Cardiac fibroblast (primary cell): ENCODE results near the gene FRMD4A.
A peak's percentile ranks its signal among the peaks of the same experiment; 100 is the strongest.
"Not testable (repeated sequence)": the region's sequence is repeated elsewhere in the genome, so short reads cannot be mapped to it uniquely, and the experiment has no call there.

Experiments
- DNase-seq, 2 donors: peaks; one replicate each; pipeline versions ENCODE4 v3.0.0 to v3.0.0-alpha.2; 2010; ENCODE audit warnings: low read depth in 2 of 2
- H3K4me3 ChIP-seq, 2 donors: replicated peaks in 1 of 2; 1 replicate in 1 of 2; 2 replicates in 1 of 2; pipeline ENCODE4 v1.5.1; 2011; ENCODE audit warnings: low read depth in 2 of 2, low read length in 2 of 2, mild to moderate bottlenecking in 2 of 2, moderate library complexity in 1 of 2
- CTCF ChIP-seq: IDR thresholded peaks from one replicate; pipeline ENCODE4 v1.5.1; 2011; ENCODE audit warnings: low read depth, mild to moderate bottlenecking, low read length, inconsistent platforms

The FRMD4A gene

GRCh38 chr10:14146501-14146900 is 184.2 kb downstream of the FRMD4A start:
- DNase-seq, result peak in 1 of 2 donors; percentile 47
- no peak for TF ChIP-seq CTCF
- H3K4me3 ChIP-seq, result no peak overlapping the region

- peak; percentile 37 to 83 for DNase-seq
- H3K4me3 ChIP-seq, result no peak overlapping the region
- no peak for TF ChIP-seq CTCF
These were observed 184.7 kb downstream of the FRMD4A start for GRCh38 chr10:14146025-14146424.

- DNase-seq, result no peak
- TF ChIP-seq CTCF, result no peak
- no peak overlapping the region for H3K4me3 ChIP-seq
These were observed 186.3 kb downstream of the FRMD4A start for GRCh38 chr10:14144451-14144850.

- no peak overlapping the region for H3K4me3 ChIP-seq
- DNase-seq, result no peak
- TF ChIP-seq CTCF, result no peak
These were observed 188.0 kb downstream of the FRMD4A start for GRCh38 chr10:14142606-14143250.

- TF ChIP-seq CTCF, result no peak
- no peak for DNase-seq
- no peak overlapping the region for H3K4me3 ChIP-seq
These were observed 189.4 kb downstream of the FRMD4A start for GRCh38 chr10:14141283-14141682.

- no peak for TF ChIP-seq CTCF
- DNase-seq, result no peak
- no peak overlapping the region for H3K4me3 ChIP-seq
These were observed 193.3 kb downstream of the FRMD4A start for GRCh38 chr10:14137391-14137790.

GRCh38 chr10:14135196-14135595 is 195.5 kb downstream of the FRMD4A start:
- DNase-seq, H3K4me3 ChIP-seq: not testable (repeated sequence)
